Transverse colon (tissue), 4 donors: ENCODE results near the gene UTS2R.

Experiments
- CTCF ChIP-seq, 5 experiments: fragments of 200-600 bp in 3 of 5; fragments of 450-650 bp in 2 of 5; sonication (generic) in 3 of 5; IDR thresholded peaks; 1 replicate in 2 of 5; 2 replicates in 3 of 5; pipeline ENCODE4 v1.5.1; 2016 to 2017; ENCODE audit warnings: antibody characterized with exemption in 5 of 5, inconsistent platforms in 3 of 5, mild to moderate bottlenecking in 2 of 5, moderate library complexity in 1 of 5
- EP300 ChIP-seq: sonication (generic); formaldehyde crosslinking; IDR thresholded peaks from one replicate; pipeline ENCODE4 v1.6.1; 2017; ENCODE audit warnings: antibody characterized with exemption, low read depth
- POLR2A ChIP-seq: fragments of 450-650 bp; IDR thresholded peaks from one replicate; pipeline ENCODE4 v1.6.1; 2016; ENCODE audit warnings: antibody characterized with exemption, mild to moderate bottlenecking, moderate library complexity
- POLR2AphosphoS5 ChIP-seq, 3 donors: sonication (generic); formaldehyde crosslinking; IDR thresholded peaks; one replicate each; pipeline ENCODE4 v1.6.1; 2016; ENCODE audit warnings: antibody characterized with exemption in 3 of 3

GRCh38 chr17:82378741-82379021 is 7.1 kb downstream of the UTS2R start:
- TF ChIP-seq CTCF (IDR thresholded peaks at IDR 0.05) = no peak
- TF ChIP-seq POLR2AphosphoS5 (IDR thresholded peaks at IDR 0.05) = no peak
- no peak for TF ChIP-seq EP300
- no peak for TF ChIP-seq POLR2A
